Panc1 (cell line): ENCODE measurements around the gene ITGAD.

ENCODE experiments used
- POLR2AphosphoS5 ChIP-seq: IDR thresholded peaks from 2 replicates; pipeline ENCODE4 v1.6.1; 2012; ENCODE audit warnings: mild to moderate bottlenecking, low read depth, low read length, moderate library complexity
- TF ChIP-seq, protein P1 (sequence below): fragments of 450-650 bp; IDR thresholded peaks from 2 replicates; pipeline ENCODE4 v1.5.1; 2017; ENCODE audit warnings: mild to moderate bottlenecking

DNA sequence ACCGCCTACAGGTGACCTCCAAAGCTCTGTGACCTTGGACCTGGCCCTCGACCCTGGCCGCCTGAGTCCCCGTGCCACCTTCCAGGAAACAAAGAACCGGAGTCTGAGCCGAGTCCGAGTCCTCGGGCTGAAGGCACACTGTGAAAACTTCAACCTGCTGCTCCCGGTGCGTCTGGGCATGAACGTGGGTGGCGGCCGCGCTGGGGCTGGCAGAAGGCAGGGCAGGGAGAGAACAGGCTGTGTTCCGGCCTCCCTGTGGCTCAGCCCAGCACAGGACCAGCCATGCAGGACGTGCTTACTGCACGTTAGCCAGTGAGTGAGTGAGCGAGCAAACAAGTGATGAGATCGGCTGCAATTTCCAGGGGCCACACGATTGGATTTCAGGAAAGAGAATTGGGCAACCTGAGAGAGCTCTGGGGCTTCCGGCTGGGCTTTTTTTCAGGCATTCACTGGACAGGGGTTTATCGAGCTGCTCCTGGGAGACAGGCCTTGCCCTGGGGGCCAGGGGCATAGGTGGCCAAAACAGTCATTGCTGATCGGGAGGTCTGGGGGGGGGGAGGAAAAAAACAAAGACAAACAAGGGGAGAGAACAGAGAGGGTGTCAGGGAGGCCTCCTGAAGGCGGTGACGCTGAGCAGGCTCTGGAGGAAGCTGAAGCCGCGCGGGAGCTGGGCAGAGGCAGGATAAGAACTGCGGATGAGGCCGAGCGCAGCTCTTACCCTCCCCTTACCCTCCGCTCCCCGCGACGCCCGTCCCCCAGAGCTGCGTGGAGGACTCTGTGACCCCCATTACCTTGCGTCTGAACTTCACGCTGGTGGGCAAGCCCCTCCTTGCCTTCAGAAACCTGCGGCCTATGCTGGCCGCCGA is 21.3 kb upstream of the ITGAD start:
- TF ChIP-seq, protein P1, sequence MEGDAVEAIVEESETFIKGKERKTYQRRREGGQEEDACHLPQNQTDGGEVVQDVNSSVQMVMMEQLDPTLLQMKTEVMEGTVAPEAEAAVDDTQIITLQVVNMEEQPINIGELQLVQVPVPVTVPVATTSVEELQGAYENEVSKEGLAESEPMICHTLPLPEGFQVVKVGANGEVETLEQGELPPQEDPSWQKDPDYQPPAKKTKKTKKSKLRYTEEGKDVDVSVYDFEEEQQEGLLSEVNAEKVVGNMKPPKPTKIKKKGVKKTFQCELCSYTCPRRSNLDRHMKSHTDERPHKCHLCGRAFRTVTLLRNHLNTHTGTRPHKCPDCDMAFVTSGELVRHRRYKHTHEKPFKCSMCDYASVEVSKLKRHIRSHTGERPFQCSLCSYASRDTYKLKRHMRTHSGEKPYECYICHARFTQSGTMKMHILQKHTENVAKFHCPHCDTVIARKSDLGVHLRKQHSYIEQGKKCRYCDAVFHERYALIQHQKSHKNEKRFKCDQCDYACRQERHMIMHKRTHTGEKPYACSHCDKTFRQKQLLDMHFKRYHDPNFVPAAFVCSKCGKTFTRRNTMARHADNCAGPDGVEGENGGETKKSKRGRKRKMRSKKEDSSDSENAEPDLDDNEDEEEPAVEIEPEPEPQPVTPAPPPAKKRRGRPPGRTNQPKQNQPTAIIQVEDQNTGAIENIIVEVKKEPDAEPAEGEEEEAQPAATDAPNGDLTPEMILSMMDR: no peak
- TF ChIP-seq POLR2AphosphoS5: no peak
